ENCODE measurements around the gene MARCHF3.

DNA sequence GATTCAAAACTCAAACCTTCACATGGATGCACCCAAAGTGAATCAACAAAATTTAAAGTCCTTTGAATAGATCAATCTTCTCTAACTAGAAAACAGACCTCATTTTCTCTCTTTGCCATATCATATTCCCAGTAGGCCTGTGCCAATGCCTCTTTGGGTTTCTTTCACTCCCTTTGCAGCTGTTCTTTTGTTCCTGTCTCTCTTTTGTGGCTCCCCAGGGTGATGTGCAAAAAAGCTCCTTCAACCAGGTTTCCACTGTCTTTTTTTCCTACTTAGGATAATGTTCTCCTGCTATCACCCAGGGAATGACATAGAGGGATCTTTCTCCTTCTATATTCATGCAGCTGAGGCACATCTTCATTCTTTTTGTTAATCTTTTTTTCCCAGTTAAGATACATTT is 54.6 kb downstream of the MARCHF3 start:
- no peak for TF ChIP-seq POLR2A (IDR thresholded peaks at IDR 0.05; ENCODE audit: low read length)
- no peak for TF ChIP-seq GATA1 (IDR thresholded peaks at IDR 0.05; ENCODE audit: low read depth, low read length)

Data from erythroblast (primary cell).